ENCODE data around the gene OBP2B. TPM values are rescaled to one million over a fixed set of nuclear protein-coding genes. Genes with fewer than 3 reads are reported as not detected.

Gene OBP2B
- total and polyA plus RNA-seq, 9 of the 15 experiments (the other 6 are each of a cell fraction or from before 2014, with no cell fraction given): not detected

- TF ChIP-seq HOMEZ (CRISPR knock-in tag; IDR thresholded peaks at IDR 0.05): no peak
- TF ChIP-seq MLX (CRISPR knock-in tag; conservative IDR thresholded peaks at IDR 0.05): no peak
- TF ChIP-seq ZC3H4 (CRISPR knock-in tag; IDR thresholded peaks at IDR 0.05; ENCODE audit: borderline replicate concordance): no peak
- TF ChIP-seq IRF2 (CRISPR knock-in tag; IDR thresholded peaks at IDR 0.05): no peak
- no peak for TF ChIP-seq POU5F1 (IDR thresholded peaks at IDR 0.05; ENCODE audit: borderline replicate concordance, low read depth, low read length, partially characterized antibody)
- no peak for TF ChIP-seq ZBTB26 (CRISPR knock-in tag; IDR thresholded peaks at IDR 0.05)
- no peak for TF ChIP-seq E2F4 (CRISPR knock-in tag; IDR thresholded peaks at IDR 0.05; ENCODE audit: low read depth)
These were observed 37.9 kb upstream of the OBP2B start (continued) for GRCh38 chr9:133246991-133247390.

Measured in K562 (cell line).